HepG2 (cell line): ENCODE measurements around the gene SNX30. TPM values are rescaled to one million over a fixed set of nuclear protein-coding genes. Genes with fewer than 3 reads are reported as not detected.
A peak's percentile ranks its signal among the peaks of the same experiment; 100 is the strongest.

Experiments
- DNMT3B ChIP-seq: conservative IDR thresholded peaks from 2 replicates; pipeline ENCODE4 v1.6.1; 2016; ENCODE audit warnings: missing biosample characterization, control low read depth
- EHMT2 ChIP-seq: fragments of 200-600 bp; sonication (generic); IDR thresholded peaks from 2 replicates; pipeline ENCODE4 v1.7.0; 2017; ENCODE audit warnings: antibody characterized with exemption, low read depth, low read length, borderline replicate concordance
- ERF ChIP-seq: IDR thresholded peaks from 2 replicates; pipeline ENCODE4 v1.6.1; 2018; ENCODE audit warnings: missing biosample characterization, missing genetic modification reagents
- GLI4 ChIP-seq: sonication (generic); formaldehyde crosslinking; IDR thresholded peaks from 2 replicates; pipeline ENCODE4 v1.5.1; 2020; ENCODE audit warnings: missing genetic modification reagents, mild to moderate bottlenecking, moderate library complexity, borderline replicate concordance
- KDM2A ChIP-seq: sonication (generic); formaldehyde crosslinking; IDR thresholded peaks from 2 replicates; pipeline ENCODE4 v1.4.0; 2020; ENCODE audit warnings: low read depth, missing genetic modification reagents, borderline replicate concordance
- KDM6A ChIP-seq: IDR thresholded peaks from 2 replicates; pipeline ENCODE4 v1.6.1; 2016; ENCODE audit warnings: low read depth
- KLF9 ChIP-seq: IDR thresholded peaks from 2 replicates; pipeline ENCODE4 v1.6.1; 2016; ENCODE audit warnings: low read depth
- NBN ChIP-seq: fragments of 450-650 bp; conservative IDR thresholded peaks from 2 replicates; pipeline ENCODE4 v1.6.1; 2017
- REPIN1 ChIP-seq: sonication (generic); formaldehyde crosslinking; IDR thresholded peaks from 2 replicates; pipeline ENCODE4 v1.8.0; 2022; ENCODE audit warnings: missing genetic modification reagents, low read depth, mild to moderate bottlenecking, borderline replicate concordance
- SALL1 ChIP-seq: sonication (generic); formaldehyde crosslinking; IDR thresholded peaks from 2 replicates; pipeline ENCODE4 v1.8.0; 2022; ENCODE audit warnings: mild to moderate bottlenecking, missing genetic modification reagents
- TGIF2 ChIP-seq: IDR thresholded peaks from 2 replicates; pipeline ENCODE4 v1.6.1; 2016; ENCODE audit warnings: control low read depth, missing compliant biosample characterization
- TP53 ChIP-seq: sonication (generic); formaldehyde crosslinking; conservative IDR thresholded peaks from 2 replicates; pipeline ENCODE4 v1.4.0; 2020; ENCODE audit warnings: missing genetic modification reagents
- XRCC5 ChIP-seq: fragments of 200-400 bp; formaldehyde crosslinking; optimal IDR thresholded peaks from 2 replicates; pipeline ENCODE3; 2017; ENCODE audit warnings: mild to moderate bottlenecking, low read length
- ZNF138 ChIP-seq: sonication (generic); formaldehyde crosslinking; IDR thresholded peaks from 2 replicates; pipeline ENCODE4 v1.5.0; 2020; ENCODE audit warnings: mild to moderate bottlenecking, low read depth, missing genetic modification reagents
- ZNF530 ChIP-seq: sonication (generic); formaldehyde crosslinking; IDR thresholded peaks from 2 replicates; pipeline ENCODE4 v1.5.0; 2020; ENCODE audit warnings: low read depth, mild to moderate bottlenecking, missing genetic modification reagents
- ZNF629 ChIP-seq: sonication (generic); formaldehyde crosslinking; conservative IDR thresholded peaks from 2 replicates; pipeline ENCODE4 v1.5.0; 2020; ENCODE audit warnings: missing genetic modification reagents
- polyA plus RNA-seq, 8 experiments: library from polyadenylated mRNA; depleted of rRNA in 3 of 8; stranded (reverse) in 7 of 8; unstranded in 1 of 8; fragments of >200 nt; fragmentation: Illumina TruSeq in 4 of 8; extraction: Trizol in 4 of 8; gene quantifications; 2 replicates each; pipeline versions ENCODE4 v1.2.1 to v1.2.3, GENCODE V29; 2011 to 2016; ENCODE audit warnings: low read depth in 4 of 8, missing spikeins in 1 of 8, mixed read lengths in 1 of 8; ENCODE audit not compliant: insufficient read depth in 1 of 8
- total RNA-seq, 5 experiments: library from RNA; depleted of rRNA; stranded (reverse); fragments of >200 nt; fragmentation: Illumina TruSeq; extraction: Trizol; gene quantifications; 2 replicates each; pipeline ENCODE4 v1.2.3, GENCODE V29; 2016; ENCODE audit warnings: low read depth in 1 of 5
- TF ChIP-seq, protein P1 (sequence below), 2 experiments: sonication (generic) in 1 of 2; formaldehyde crosslinking in 1 of 2; IDR thresholded peaks; 2 replicates each; pipeline versions ENCODE4 v1.4.0 to v1.6.1; 2018 to 2020; ENCODE audit warnings: missing genetic modification reagents in 2 of 2, borderline replicate concordance in 1 of 2, low read depth in 1 of 2, mild to moderate bottlenecking in 1 of 2, missing biosample characterization in 1 of 2
- TF ChIP-seq, protein P2 (sequence below): sonication (generic); formaldehyde crosslinking; IDR thresholded peaks from 2 replicates; pipeline ENCODE4 v1.5.1; 2020; ENCODE audit warnings: mild to moderate bottlenecking, missing genetic modification reagents, moderate library complexity
- TF ChIP-seq, protein P3 (sequence below): sonication (generic); formaldehyde crosslinking; IDR thresholded peaks from 2 replicates; pipeline ENCODE4 v1.5.1; 2020; ENCODE audit warnings: mild to moderate bottlenecking, moderate library complexity, missing genetic modification reagents
- TF ChIP-seq, protein P4 (sequence below): IDR thresholded peaks from 2 replicates; pipeline ENCODE4 v1.6.1; 2018; ENCODE audit warnings: missing genetic modification reagents
- TF ChIP-seq, protein P5 (sequence below): sonication (generic); IDR thresholded peaks from 2 replicates; pipeline ENCODE4 v1.6.1; 2016; ENCODE audit warnings: low read depth, borderline replicate concordance

SNX30 gene
- total and polyA plus RNA-seq, 2 of the 13 experiments (the other 11 are each of a cell fraction or from before 2014, with no cell fraction given) = 4.4 to 12.4 TPM

DNA sequence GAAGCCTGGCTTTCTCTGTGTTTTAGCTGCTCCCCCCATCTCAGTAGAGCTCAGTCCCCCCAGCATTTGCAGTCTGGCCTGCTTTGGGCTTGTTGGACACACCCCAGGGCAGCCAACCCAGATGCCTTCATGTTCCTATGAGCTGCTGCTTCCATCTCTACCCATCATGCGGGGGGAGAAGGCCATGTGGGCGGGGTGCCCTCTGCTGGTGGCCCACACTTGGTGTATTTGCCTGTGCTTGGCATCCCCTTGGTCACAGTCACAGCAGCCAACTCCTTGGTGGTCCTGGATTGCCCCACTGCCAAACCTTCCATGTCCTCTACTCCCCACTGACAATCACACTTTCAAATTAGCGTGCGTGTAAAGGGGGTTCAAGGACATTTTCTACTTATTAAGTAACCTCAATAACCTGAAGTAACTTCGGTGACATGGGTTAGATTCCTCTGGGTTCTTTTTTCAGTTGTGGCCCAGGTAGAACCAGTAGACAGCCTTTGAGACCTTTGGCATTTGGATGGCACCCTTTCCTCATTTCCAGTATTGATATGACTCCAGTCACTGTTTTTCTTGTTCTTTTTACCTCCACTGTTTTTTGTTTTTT lies 42.8 kb downstream of the SNX30 start (continued):
- no peak for TF ChIP-seq REPIN1 (CRISPR knock-in tag)
- peak; percentile 54 for TF ChIP-seq XRCC5
- TF ChIP-seq ERF = no peak
- TF ChIP-seq, protein P1, sequence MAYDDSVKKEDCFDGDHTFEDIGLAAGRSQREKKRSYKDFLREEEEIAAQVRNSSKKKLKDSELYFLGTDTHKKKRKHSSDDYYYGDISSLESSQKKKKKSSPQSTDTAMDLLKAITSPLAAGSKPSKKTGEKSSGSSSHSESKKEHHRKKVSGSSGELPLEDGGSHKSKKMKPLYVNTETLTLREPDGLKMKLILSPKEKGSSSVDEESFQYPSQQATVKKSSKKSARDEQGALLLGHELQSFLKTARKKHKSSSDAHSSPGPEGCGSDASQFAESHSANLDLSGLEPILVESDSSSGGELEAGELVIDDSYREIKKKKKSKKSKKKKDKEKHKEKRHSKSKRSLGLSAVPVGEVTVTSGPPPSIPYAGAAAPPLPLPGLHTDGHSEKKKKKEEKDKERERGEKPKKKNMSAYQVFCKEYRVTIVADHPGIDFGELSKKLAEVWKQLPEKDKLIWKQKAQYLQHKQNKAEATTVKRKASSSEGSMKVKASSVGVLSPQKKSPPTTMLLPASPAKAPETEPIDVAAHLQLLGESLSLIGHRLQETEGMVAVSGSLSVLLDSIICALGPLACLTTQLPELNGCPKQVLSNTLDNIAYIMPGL (CRISPR knock-in tag; IDR thresholded peaks at IDR 0.05; ENCODE audit: borderline replicate concordance in 1 of 2, low read depth in 1 of 2) = 0 out of 4 replicates have a peak, but pooled peaks of 1 of the 2 experiments have one; percentile 37
- TF ChIP-seq EHMT2 = no peak
- TF ChIP-seq, protein P2, sequence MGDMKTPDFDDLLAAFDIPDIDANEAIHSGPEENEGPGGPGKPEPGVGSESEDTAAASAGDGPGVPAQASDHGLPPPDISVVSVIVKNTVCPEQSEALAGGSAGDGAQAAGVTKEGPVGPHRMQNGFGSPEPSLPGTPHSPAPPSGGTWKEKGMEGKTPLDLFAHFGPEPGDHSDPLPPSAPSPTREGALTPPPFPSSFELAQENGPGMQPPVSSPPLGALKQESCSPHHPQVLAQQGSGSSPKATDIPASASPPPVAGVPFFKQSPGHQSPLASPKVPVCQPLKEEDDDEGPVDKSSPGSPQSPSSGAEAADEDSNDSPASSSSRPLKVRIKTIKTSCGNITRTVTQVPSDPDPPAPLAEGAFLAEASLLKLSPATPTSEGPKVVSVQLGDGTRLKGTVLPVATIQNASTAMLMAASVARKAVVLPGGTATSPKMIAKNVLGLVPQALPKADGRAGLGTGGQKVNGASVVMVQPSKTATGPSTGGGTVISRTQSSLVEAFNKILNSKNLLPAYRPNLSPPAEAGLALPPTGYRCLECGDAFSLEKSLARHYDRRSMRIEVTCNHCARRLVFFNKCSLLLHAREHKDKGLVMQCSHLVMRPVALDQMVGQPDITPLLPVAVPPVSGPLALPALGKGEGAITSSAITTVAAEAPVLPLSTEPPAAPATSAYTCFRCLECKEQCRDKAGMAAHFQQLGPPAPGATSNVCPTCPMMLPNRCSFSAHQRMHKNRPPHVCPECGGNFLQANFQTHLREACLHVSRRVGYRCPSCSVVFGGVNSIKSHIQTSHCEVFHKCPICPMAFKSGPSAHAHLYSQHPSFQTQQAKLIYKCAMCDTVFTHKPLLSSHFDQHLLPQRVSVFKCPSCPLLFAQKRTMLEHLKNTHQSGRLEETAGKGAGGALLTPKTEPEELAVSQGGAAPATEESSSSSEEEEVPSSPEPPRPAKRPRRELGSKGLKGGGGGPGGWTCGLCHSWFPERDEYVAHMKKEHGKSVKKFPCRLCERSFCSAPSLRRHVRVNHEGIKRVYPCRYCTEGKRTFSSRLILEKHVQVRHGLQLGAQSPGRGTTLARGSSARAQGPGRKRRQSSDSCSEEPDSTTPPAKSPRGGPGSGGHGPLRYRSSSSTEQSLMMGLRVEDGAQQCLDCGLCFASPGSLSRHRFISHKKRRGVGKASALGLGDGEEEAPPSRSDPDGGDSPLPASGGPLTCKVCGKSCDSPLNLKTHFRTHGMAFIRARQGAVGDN (CRISPR knock-in tag) = peak; percentile 43
- TF ChIP-seq KDM2A (CRISPR knock-in tag) = peak; percentile 40; the same call in 1 of the 2 replicates
- TF ChIP-seq DNMT3B (CRISPR knock-in tag) = no peak
- no peak for TF ChIP-seq GLI4 (CRISPR knock-in tag)
- TF ChIP-seq ZNF629 (CRISPR knock-in tag) = no peak
- TF ChIP-seq, protein P3, sequence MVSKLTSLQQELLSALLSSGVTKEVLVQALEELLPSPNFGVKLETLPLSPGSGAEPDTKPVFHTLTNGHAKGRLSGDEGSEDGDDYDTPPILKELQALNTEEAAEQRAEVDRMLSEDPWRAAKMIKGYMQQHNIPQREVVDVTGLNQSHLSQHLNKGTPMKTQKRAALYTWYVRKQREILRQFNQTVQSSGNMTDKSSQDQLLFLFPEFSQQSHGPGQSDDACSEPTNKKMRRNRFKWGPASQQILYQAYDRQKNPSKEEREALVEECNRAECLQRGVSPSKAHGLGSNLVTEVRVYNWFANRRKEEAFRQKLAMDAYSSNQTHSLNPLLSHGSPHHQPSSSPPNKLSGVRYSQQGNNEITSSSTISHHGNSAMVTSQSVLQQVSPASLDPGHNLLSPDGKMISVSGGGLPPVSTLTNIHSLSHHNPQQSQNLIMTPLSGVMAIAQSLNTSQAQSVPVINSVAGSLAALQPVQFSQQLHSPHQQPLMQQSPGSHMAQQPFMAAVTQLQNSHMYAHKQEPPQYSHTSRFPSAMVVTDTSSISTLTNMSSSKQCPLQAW (CRISPR knock-in tag) = no peak
- TF ChIP-seq, protein P4, sequence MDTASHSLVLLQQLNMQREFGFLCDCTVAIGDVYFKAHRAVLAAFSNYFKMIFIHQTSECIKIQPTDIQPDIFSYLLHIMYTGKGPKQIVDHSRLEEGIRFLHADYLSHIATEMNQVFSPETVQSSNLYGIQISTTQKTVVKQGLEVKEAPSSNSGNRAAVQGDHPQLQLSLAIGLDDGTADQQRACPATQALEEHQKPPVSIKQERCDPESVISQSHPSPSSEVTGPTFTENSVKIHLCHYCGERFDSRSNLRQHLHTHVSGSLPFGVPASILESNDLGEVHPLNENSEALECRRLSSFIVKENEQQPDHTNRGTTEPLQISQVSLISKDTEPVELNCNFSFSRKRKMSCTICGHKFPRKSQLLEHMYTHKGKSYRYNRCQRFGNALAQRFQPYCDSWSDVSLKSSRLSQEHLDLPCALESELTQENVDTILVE = no peak
- TF ChIP-seq, protein P5, sequence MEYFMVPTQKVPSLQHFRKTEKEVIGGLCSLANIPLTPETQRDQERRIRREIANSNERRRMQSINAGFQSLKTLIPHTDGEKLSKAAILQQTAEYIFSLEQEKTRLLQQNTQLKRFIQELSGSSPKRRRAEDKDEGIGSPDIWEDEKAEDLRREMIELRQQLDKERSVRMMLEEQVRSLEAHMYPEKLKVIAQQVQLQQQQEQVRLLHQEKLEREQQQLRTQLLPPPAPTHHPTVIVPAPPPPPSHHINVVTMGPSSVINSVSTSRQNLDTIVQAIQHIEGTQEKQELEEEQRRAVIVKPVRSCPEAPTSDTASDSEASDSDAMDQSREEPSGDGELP = no peak
- no peak for TF ChIP-seq KLF9 (CRISPR knock-in tag)
- no peak for TF ChIP-seq TP53 (CRISPR knock-in tag)
- TF ChIP-seq SALL1 (CRISPR knock-in tag) = peak; percentile 45; the same call in 1 of the 2 replicates
- TF ChIP-seq ZNF138 (CRISPR knock-in tag) = no peak
- TF ChIP-seq KDM6A = no peak
- TF ChIP-seq TGIF2 (CRISPR knock-in tag) = no peak
- TF ChIP-seq NBN = no peak
- no peak for TF ChIP-seq ZNF530 (CRISPR knock-in tag)
